IMR-90 (cell line): ENCODE data around the gene SEC23A. TPM values are rescaled to one million over a fixed set of nuclear protein-coding genes. Genes with fewer than 3 reads are reported as not detected.

Experiments
- ATAC-seq: fragments of 200-7000 bp; cut with Tn5 transposase; 2 replicates; pipeline ENCODE4 v1.9.1; 2020; ENCODE audit warnings: low read depth, mild to moderate bottlenecking, moderate library complexity
- BruUV-seq: library from RNA; stranded (reverse); fragments of 400-500 nt; replicated peaks from 2 replicates; lab custom pipeline; 2021; lab: Mats Ljungman, UMichigan
- CTCF ChIA-PET: fragments of 300-600 bp; formaldehyde crosslinking; extraction: SDS; loops from one replicate; lab custom pipeline; 2021; ENCODE audit warnings: antibody characterized with exemption; lab: Yijun Ruan, JAX
- POLR2A ChIA-PET: fragments of 300-600 bp; sonication (Branson Sonifier 250); formaldehyde crosslinking; loops from one replicate; lab custom pipeline; 2022; ENCODE audit warnings: antibody characterized with exemption; ENCODE audit not compliant: unreplicated experiment; lab: Charles Lee
- DNase-seq: peaks from one replicate; pipeline ENCODE4 v3.0.0; 2013
- H2AFZ ChIP-seq: replicated peaks from 2 replicates; pipeline ENCODE3; 2013; ENCODE audit warnings: low read length, mild to moderate bottlenecking; ENCODE audit not compliant: poor library complexity
- H2AK5ac ChIP-seq: 2 replicates; pipeline ENCODE4 v1.6.1; 2013; ENCODE audit warnings: low read depth, low read length, inconsistent platforms
- H2AK9ac ChIP-seq: replicated peaks from 2 replicates; pipeline ENCODE3; 2013; ENCODE audit warnings: mild to moderate bottlenecking, low read depth, low read length, moderate library complexity; ENCODE audit not compliant: poor library complexity
- H2BK120ac ChIP-seq: 2 replicates; pipeline ENCODE4 v1.6.1; 2013; ENCODE audit warnings: low read depth, low read length, inconsistent platforms
- H2BK15ac ChIP-seq: 3 replicates; pipeline ENCODE4 v1.6.1; 2013; ENCODE audit warnings: low read depth, low read length, inconsistent platforms
- H2BK20ac ChIP-seq: 2 replicates; pipeline ENCODE4 v1.6.1; 2013; ENCODE audit warnings: low read depth, mild to moderate bottlenecking, inconsistent platforms, low read length, moderate library complexity
- H2BK5ac ChIP-seq: 2 replicates; pipeline ENCODE4 v1.6.1; 2013; ENCODE audit warnings: mild to moderate bottlenecking, low read depth, low read length, inconsistent platforms; ENCODE audit not compliant: poor library complexity, severe bottlenecking
- H3K14ac ChIP-seq: replicated peaks from 2 replicates; pipeline ENCODE4 v1.6.1; 2013; ENCODE audit warnings: low read depth, low read length, inconsistent platforms
- H3K18ac ChIP-seq: 2 replicates; pipeline ENCODE4 v1.6.1; 2013; ENCODE audit warnings: low read depth, low read length, control low read depth
- H3K23ac ChIP-seq: 2 replicates; pipeline ENCODE4 v1.6.1; 2013; ENCODE audit warnings: low read depth, low read length, inconsistent platforms
- H3K27ac ChIP-seq: 2 replicates; pipeline ENCODE4 v1.5.1; 2013; ENCODE audit warnings: mild to moderate bottlenecking, control low read depth, low read length; ENCODE audit not compliant: insufficient read depth
- H3K27me3 ChIP-seq: 2 replicates; pipeline ENCODE4 v1.6.1; 2013; ENCODE audit warnings: low read length; ENCODE audit not compliant: control insufficient read depth, insufficient read depth
- H3K36me3 ChIP-seq: 2 replicates; pipeline ENCODE4 v1.6.1; 2013; ENCODE audit warnings: low read length, mixed read lengths; ENCODE audit not compliant: control insufficient read depth, insufficient read depth
- H3K4ac ChIP-seq: 2 replicates; pipeline ENCODE4 v1.6.1; 2013; ENCODE audit warnings: low read depth, low read length, inconsistent platforms
- H3K4me1 ChIP-seq: 2 replicates; pipeline ENCODE4 v1.6.1; 2013; ENCODE audit warnings: low read length, mixed read lengths; ENCODE audit not compliant: control insufficient read depth, insufficient read depth
- H3K4me2 ChIP-seq: 2 replicates; pipeline ENCODE4 v1.6.1; 2013; ENCODE audit warnings: low read depth, mild to moderate bottlenecking, control low read depth, low read length, moderate library complexity
- H3K4me3 ChIP-seq: 2 replicates; pipeline ENCODE4 v1.5.1; 2013; ENCODE audit warnings: low read depth, mild to moderate bottlenecking, control low read depth, low read length, moderate library complexity; ENCODE audit not compliant: insufficient read depth
- H3K56ac ChIP-seq: 2 replicates; pipeline ENCODE4 v1.6.1; 2013; ENCODE audit warnings: low read length, inconsistent platforms; ENCODE audit not compliant: insufficient read depth; ENCODE audit errors: extremely low read depth
- H3K79me1 ChIP-seq, 2 experiments: 2 replicates each; pipeline ENCODE4 v1.6.1; 2013; ENCODE audit warnings: low read length in 2 of 2, inconsistent platforms in 1 of 2, low read depth in 1 of 2
- H3K9ac ChIP-seq: 2 replicates; pipeline ENCODE4 v1.6.1; 2013; ENCODE audit warnings: low read depth, low read length, control low read depth
- H3K9me1 ChIP-seq: 2 replicates; pipeline ENCODE4 v1.6.1; 2013; ENCODE audit warnings: low read length, inconsistent platforms; ENCODE audit not compliant: insufficient read depth
- H3K9me3 ChIP-seq: 2 replicates; pipeline ENCODE4 v1.6.1; 2013; ENCODE audit warnings: low read length; ENCODE audit not compliant: control insufficient read depth, insufficient read depth
- H4K20me1 ChIP-seq: 2 replicates; pipeline ENCODE4 v1.6.1; 2013; ENCODE audit warnings: low read length, inconsistent platforms; ENCODE audit not compliant: insufficient read depth
- H4K5ac ChIP-seq: 2 replicates; pipeline ENCODE4 v1.6.1; 2013; ENCODE audit warnings: mild to moderate bottlenecking, low read depth, low read length, control low read depth
- H4K8ac ChIP-seq, 2 experiments: 2 replicates each; pipeline ENCODE4 v1.6.1; 2013; ENCODE audit warnings: low read depth in 2 of 2, low read length in 2 of 2, control low read depth in 1 of 2, inconsistent platforms in 1 of 2
- H4K91ac ChIP-seq: 2 replicates; pipeline ENCODE4 v1.6.1; 2013; ENCODE audit warnings: low read depth, low read length, inconsistent platforms; ENCODE audit not compliant: insufficient read depth
- BHLHE40 ChIP-seq: fragments of 150-350 bp; IDR thresholded peaks from 2 replicates; pipeline ENCODE4 v1.6.1; 2016; ENCODE audit warnings: mild to moderate bottlenecking, low read depth, low read length
- CEBPB ChIP-seq: IDR thresholded peaks from 2 replicates; pipeline ENCODE4 v1.6.1; 2012; ENCODE audit warnings: low read depth, low read length, improper control_type of control experiment
- CHD1 ChIP-seq: IDR thresholded peaks from 2 replicates; pipeline ENCODE4 v1.6.1; 2012; ENCODE audit warnings: low read depth, low read length, improper control_type of control experiment
- FOS ChIP-seq: fragments of 150-350 bp; IDR thresholded peaks from 2 replicates; pipeline ENCODE4 v1.6.1; 2016; ENCODE audit warnings: low read depth, low read length
- MAFK ChIP-seq: IDR thresholded peaks from 2 replicates; pipeline ENCODE4 v1.6.1; 2012; ENCODE audit warnings: low read depth, low read length, improper control_type of control experiment
- MAZ ChIP-seq: IDR thresholded peaks from 2 replicates; pipeline ENCODE4 v1.6.1; 2012; ENCODE audit warnings: low read depth, mild to moderate bottlenecking, low read length, improper control_type of control experiment, moderate library complexity, borderline replicate concordance
- MXI1 ChIP-seq: IDR thresholded peaks from 2 replicates; pipeline ENCODE4 v1.6.1; 2012; ENCODE audit warnings: low read depth, mild to moderate bottlenecking, low read length, moderate library complexity, borderline replicate concordance
- NFE2L2 ChIP-seq: fragments of 150-350 bp; IDR thresholded peaks from 2 replicates; pipeline ENCODE4 v1.6.1; 2016; ENCODE audit warnings: low read depth, mild to moderate bottlenecking, low read length
- POLR2A ChIP-seq: IDR thresholded peaks from 2 replicates; pipeline ENCODE4 v1.6.1; 2012; ENCODE audit warnings: mild to moderate bottlenecking, low read depth, low read length
- RAD21 ChIP-seq: IDR thresholded peaks from 2 replicates; pipeline ENCODE4 v1.6.1; 2012; ENCODE audit warnings: low read length, improper control_type of control experiment
- RCOR1 ChIP-seq: IDR thresholded peaks from 2 replicates; pipeline ENCODE4 v1.6.1; 2012; ENCODE audit warnings: mild to moderate bottlenecking, low read length, improper control_type of control experiment; ENCODE audit not compliant: insufficient replicate concordance
- RFX5 ChIP-seq: IDR thresholded peaks from 2 replicates; pipeline ENCODE4 v1.8.0; 2012; ENCODE audit warnings: low read depth, mild to moderate bottlenecking, low read length, moderate library complexity
- SMC3 ChIP-seq: fragments of 150-350 bp; IDR thresholded peaks from 2 replicates; pipeline ENCODE4 v1.6.1; 2016; ENCODE audit warnings: low read depth, mild to moderate bottlenecking, antibody characterized with exemption, low read length, moderate library complexity
- WGBS, 2 experiments: methylation state at CpG; one replicate each; pipeline versions ENCODE4 v1.1.5 to v1.1.7; 2013; ENCODE audit warnings: missing lambda C conversion rate in 2 of 2; ENCODE audit not compliant: insufficient read length in 1 of 2; ENCODE audit errors: extremely low coverage in 2 of 2; 5-methylcytosine and 5-hydroxymethylcytosine counted together
- dilution Hi-C: fragments of 300-500 bp; cut with HindIII; formaldehyde crosslinking; loops from one replicate; pipeline ENCODE4 v1.14.3; 2018; ENCODE audit warnings: low sequenced_read_pairs; ENCODE audit not compliant: unreplicated experiment
- in situ Hi-C: fragments of 300-500 bp; cut with MboI; formaldehyde crosslinking; loops from 3 replicates; pipeline ENCODE4 v1.14.3; 2019; ENCODE audit warnings: low sequenced_read_pairs, inconsistent platforms, mixed read lengths
- intact Hi-C: fragments of 100-400 bp; cut with micrococcal nuclease; formaldehyde crosslinking; loops from 2 replicates; pipeline ENCODE4 v1.10.0; 2022
- polyA plus RNA-seq, 3 experiments: library from polyadenylated mRNA; depleted of rRNA; stranded (reverse); fragments of >200 nt; gene quantifications; 2 replicates each; pipeline ENCODE4 v1.2.3, GENCODE V29; 2012; ENCODE audit warnings: low replicate concordance in 1 of 3
- total RNA-seq: library from RNA; depleted of rRNA; stranded (reverse); fragments of >200 nt; gene quantifications from 2 replicates; pipeline ENCODE4 v1.2.3, GENCODE V29; 2012
- TF ChIP-seq, protein P1 (sequence below): fragments of 150-350 bp; IDR thresholded peaks from 2 replicates; pipeline ENCODE4 v1.6.1; 2016; ENCODE audit warnings: low read depth, mild to moderate bottlenecking, low read length, moderate library complexity, borderline replicate concordance
- TF ChIP-seq, protein P2 (sequence below): fragments of 150-350 bp; IDR thresholded peaks from 2 replicates; pipeline ENCODE4 v1.6.1; 2017; ENCODE audit warnings: mild to moderate bottlenecking, antibody characterized with exemption, low read length, low read depth
- TF ChIP-seq, protein P3 (sequence below): conservative IDR thresholded peaks from 2 replicates; pipeline ENCODE4 v1.5.1; 2012; ENCODE audit warnings: mild to moderate bottlenecking, low read depth, low read length, improper control_type of control experiment

Gene SEC23A
- total and polyA plus RNA-seq, 2 of the 4 experiments (the other 2 are of a cell fraction) = 141 to 609 TPM

DNA sequence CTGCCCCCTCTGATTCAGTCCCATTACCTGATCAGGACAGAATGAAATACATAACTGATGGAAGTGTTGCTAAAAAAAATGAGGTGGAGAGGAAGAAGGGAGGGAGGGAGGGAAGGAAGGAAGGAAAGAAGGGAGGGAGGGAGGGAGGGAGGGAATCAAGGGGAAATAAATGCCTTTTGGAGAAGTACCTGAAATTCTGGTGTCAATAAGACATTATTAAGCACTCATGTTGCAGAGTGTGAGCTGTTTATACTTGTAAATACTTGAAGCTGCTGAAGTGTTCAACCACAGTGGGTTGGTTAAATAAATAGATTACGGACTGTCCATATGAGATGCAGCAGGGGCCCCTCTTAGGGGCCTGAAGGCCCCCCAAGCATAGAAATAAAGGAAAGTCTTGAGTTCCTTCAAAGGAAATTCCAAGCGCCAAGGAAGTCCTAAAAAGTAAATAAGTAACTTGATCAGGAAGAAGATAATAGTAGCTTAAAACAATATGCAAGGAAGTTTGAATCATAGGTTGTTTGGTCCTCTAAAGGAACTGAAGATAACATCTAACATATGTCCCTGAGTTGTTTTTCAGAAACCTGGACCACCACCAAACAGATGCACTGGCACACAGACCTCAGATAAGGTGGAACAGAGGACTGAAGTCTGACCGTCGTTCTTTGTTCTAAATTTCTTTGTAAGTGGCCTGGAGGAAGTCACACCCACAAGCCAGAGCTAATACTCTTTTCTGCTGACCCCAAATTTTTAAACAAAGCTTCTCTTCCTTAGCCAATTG, 110.8 kb downstream of the SEC23A start:
- Histone ChIP-seq H3K4ac (no peak overlapping the region), H3K27me3 (no peaks in the 10 kb centered on the region), H2BK15ac (no peak overlapping the region), H4K8ac (no peak overlapping the region), H2BK5ac (no peak overlapping the region), H3K56ac (no peak overlapping the region), H3K14ac (no peak overlapping the region), H3K4me2 (no peak overlapping the region), H3K4me3 (no peak overlapping the region), H4K20me1 (no peaks in the 10 kb centered on the region), H3K79me1 (no peaks in the 10 kb centered on the region), H3K23ac (no peak overlapping the region), H3K36me3 (no peaks in the 10 kb centered on the region), H2AFZ (no peak overlapping the region), H4K91ac (no peak overlapping the region), H2BK20ac (no peak overlapping the region), H3K9me1 (no peaks in the 10 kb centered on the region), H2BK120ac (no peak overlapping the region), H3K9me3 (no peaks in the 10 kb centered on the region), H2AK5ac (no peak overlapping the region), H3K27ac (no peak overlapping the region), H3K9ac (no peak overlapping the region), H4K5ac (no peak overlapping the region), H2AK9ac (no peak overlapping the region), H3K4me1 (no peaks in the 10 kb centered on the region), H3K18ac (no peak overlapping the region)
- ChIA-PET CTCF (no interaction called here), POLR2A (no interaction called here)
- in situ Hi-C loops = no loop called here
- no TSS peak for BruUV-seq
- ATAC-seq (no peak), DNase-seq (no peak)
- 60% methylated on average over 1 of the region's 4 CpGs; no CpG with 5 or more reads in 1 of the 2 experiments for WGBS, 2 experiments
- intact Hi-C loops = no loop called here
- TF ChIP-seq, protein P1, sequence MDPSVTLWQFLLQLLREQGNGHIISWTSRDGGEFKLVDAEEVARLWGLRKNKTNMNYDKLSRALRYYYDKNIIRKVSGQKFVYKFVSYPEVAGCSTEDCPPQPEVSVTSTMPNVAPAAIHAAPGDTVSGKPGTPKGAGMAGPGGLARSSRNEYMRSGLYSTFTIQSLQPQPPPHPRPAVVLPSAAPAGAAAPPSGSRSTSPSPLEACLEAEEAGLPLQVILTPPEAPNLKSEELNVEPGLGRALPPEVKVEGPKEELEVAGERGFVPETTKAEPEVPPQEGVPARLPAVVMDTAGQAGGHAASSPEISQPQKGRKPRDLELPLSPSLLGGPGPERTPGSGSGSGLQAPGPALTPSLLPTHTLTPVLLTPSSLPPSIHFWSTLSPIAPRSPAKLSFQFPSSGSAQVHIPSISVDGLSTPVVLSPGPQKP = no peak
- TF ChIP-seq BHLHE40 (no peak), CHD1 (no peak), MAFK (no peak), MXI1 (no peak), RAD21 (no peak), MAZ (no peak), NFE2L2 (no peak), CEBPB (no peak), RCOR1 (no peak), FOS (no peak), RFX5 (no peak), SMC3 (no peak), POLR2A (no peak)
- TF ChIP-seq, protein P2, sequence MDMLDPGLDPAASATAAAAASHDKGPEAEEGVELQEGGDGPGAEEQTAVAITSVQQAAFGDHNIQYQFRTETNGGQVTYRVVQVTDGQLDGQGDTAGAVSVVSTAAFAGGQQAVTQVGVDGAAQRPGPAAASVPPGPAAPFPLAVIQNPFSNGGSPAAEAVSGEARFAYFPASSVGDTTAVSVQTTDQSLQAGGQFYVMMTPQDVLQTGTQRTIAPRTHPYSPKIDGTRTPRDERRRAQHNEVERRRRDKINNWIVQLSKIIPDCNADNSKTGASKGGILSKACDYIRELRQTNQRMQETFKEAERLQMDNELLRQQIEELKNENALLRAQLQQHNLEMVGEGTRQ = no peak
- TF ChIP-seq, protein P3, sequence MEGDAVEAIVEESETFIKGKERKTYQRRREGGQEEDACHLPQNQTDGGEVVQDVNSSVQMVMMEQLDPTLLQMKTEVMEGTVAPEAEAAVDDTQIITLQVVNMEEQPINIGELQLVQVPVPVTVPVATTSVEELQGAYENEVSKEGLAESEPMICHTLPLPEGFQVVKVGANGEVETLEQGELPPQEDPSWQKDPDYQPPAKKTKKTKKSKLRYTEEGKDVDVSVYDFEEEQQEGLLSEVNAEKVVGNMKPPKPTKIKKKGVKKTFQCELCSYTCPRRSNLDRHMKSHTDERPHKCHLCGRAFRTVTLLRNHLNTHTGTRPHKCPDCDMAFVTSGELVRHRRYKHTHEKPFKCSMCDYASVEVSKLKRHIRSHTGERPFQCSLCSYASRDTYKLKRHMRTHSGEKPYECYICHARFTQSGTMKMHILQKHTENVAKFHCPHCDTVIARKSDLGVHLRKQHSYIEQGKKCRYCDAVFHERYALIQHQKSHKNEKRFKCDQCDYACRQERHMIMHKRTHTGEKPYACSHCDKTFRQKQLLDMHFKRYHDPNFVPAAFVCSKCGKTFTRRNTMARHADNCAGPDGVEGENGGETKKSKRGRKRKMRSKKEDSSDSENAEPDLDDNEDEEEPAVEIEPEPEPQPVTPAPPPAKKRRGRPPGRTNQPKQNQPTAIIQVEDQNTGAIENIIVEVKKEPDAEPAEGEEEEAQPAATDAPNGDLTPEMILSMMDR = no peak
- dilution Hi-C loops = no loop called here
